Ovary (tissue), 9 donors: ENCODE data around the gene MYO1A. TPM values are rescaled to one million over a fixed set of nuclear protein-coding genes. Genes with fewer than 3 reads are reported as not detected.

Experiments
- DNase-seq, 5 donors: peaks; one replicate each; pipeline ENCODE4 v3.0.0-alpha.2; 2019 to 2020
- H3K27ac ChIP-seq, 2 donors: fragments of 200-600 bp; one replicate each; pipeline versions ENCODE4 v1.5.1 to v1.8.0; 2019 to 2022
- H3K27me3 ChIP-seq: fragments of 200-600 bp; one replicate; pipeline ENCODE4 v1.8.0; 2022
- H3K36me3 ChIP-seq: fragments of 200-600 bp; sonication (generic); one replicate; pipeline ENCODE4 v1.5.1; 2019
- H3K4me1 ChIP-seq: one replicate; pipeline ENCODE4 v1.8.1; 2013; ENCODE audit warnings: mild to moderate bottlenecking, moderate library complexity; ENCODE audit not compliant: insufficient read depth
- H3K4me3 ChIP-seq: fragments of 200-600 bp; sonication (generic); one replicate; pipeline ENCODE4 v1.5.1; 2017
- H3K9me3 ChIP-seq, 2 donors: fragments of 200-600 bp in 1 of 2; sonication (generic) in 1 of 2; one replicate each; pipeline versions ENCODE4 v1.5.1 to v1.8.1; 2013 to 2019; ENCODE audit warnings: mild to moderate bottlenecking in 1 of 2, moderate library complexity in 1 of 2
- CTCF ChIP-seq, 3 donors: fragments of 450-650 bp in 2 of 3; fragments of 200-600 bp in 1 of 3; IDR thresholded peaks; one replicate each; pipeline versions ENCODE4 v1.5.1 to v1.8.0; 2016 to 2022; ENCODE audit warnings: antibody characterized with exemption in 3 of 3, mild to moderate bottlenecking in 1 of 3
- EP300 ChIP-seq: sonication (generic); formaldehyde crosslinking; IDR thresholded peaks from one replicate; pipeline ENCODE4 v1.6.1; 2017; ENCODE audit warnings: antibody characterized with exemption
- POLR2A ChIP-seq: fragments of 450-650 bp; IDR thresholded peaks from one replicate; pipeline ENCODE4 v1.6.1; 2017; ENCODE audit warnings: antibody characterized with exemption, mild to moderate bottlenecking, moderate library complexity
- WGBS, 3 donors: extraction: QIAGEN DNeasy Blood & Tissue Kit in 1 of 3; methylation state at CpG; one replicate each; pipeline versions ENCODE4 v1.1.5 to v1.1.7; 2013 to 2017; 5-methylcytosine and 5-hydroxymethylcytosine counted together
- intact Hi-C, 4 donors: fragments of 100-400 bp; cut with DNase I; formaldehyde crosslinking; loops; one replicate each; pipeline versions ENCODE4 v1.11.0 to v1.15.1; 2022 to 2023
- polyA plus RNA-seq, 2 donors: library from polyadenylated mRNA; stranded (reverse); fragments of 200-250 nt in 1 of 2; fragments of 350-450 nt in 1 of 2; fragmentation: Illumina TruSeq in 1 of 2; extraction: RNeasy Lipid Tissue Mini Kit (QIAGEN cat#74804) in 1 of 2; gene quantifications; one replicate each; pipeline ENCODE4 v1.2.3, GENCODE V29; 2013 to 2014
- total RNA-seq, 7 donors: library from RNA; depleted of rRNA in 2 of 7; stranded (reverse); fragments of >200 nt in 2 of 7; fragmentation: NEBNext Ultra II Directional in 3 of 7; extraction: Animal tissue kit (Norgen Biotek cat#: 25700) in 3 of 7; gene quantifications; one replicate each; pipeline versions ENCODE4 v1.1.0 to v1.2.4, GENCODE V29; 2016 to 2023
- donor health status: DM: no; HTN: no; CAD: no; lungs with moderate emphysema.
- donor health status: DM: no; HTN: no; CAD: no.
- donor health status: Bipolar disorder and iron deficiency.
- donor health status: DM: yes; HTN: yes; CAD: no.
- donor health status: DM: no; HTN: no; CAD: no.
- donor health status: DM: yes; HTN: yes; CAD: no.

The MYO1A gene
- total and polyA plus RNA-seq, 9 donors: 0.08 to 2.6 (median 0.23) TPM; not detected in 2

GRCh38 chr12:57037264-57037663 is 12.7 kb downstream of the MYO1A start:
- H3K9me3 ChIP-seq: no peaks in the 10 kb centered on the region
- intact Hi-C loops: no loop called here
- H3K4me1 ChIP-seq: no peaks in the 10 kb centered on the region
- H3K27me3 ChIP-seq: no peaks in the 10 kb centered on the region
- H3K27ac ChIP-seq: no peak overlapping the region
- TF ChIP-seq POLR2A (no peak), CTCF (IDR thresholded peaks at IDR 0.05) (no peak), EP300 (no peak)
- 64 to 69% (median 66%) methylated on average over 3 of the region's 3 CpGs for WGBS, 3 donors
- no peak overlapping the region for H3K4me3 ChIP-seq
- H3K36me3 ChIP-seq: no peaks in the 10 kb centered on the region
- DNase-seq: no peak

GRCh38 chr12:57033431-57033830 is 16.5 kb downstream of the MYO1A start:
- Histone ChIP-seq H3K27ac (no peak overlapping the region), H3K4me1 (no peaks in the 10 kb centered on the region), H3K9me3 (no peaks in the 10 kb centered on the region), H3K4me3 (no peak overlapping the region), H3K36me3 (no peaks in the 10 kb centered on the region), H3K27me3 (no peaks in the 10 kb centered on the region)
- DNase-seq: no peak
- no peak for TF ChIP-seq CTCF (IDR thresholded peaks at IDR 0.05)
- TF ChIP-seq POLR2A: no peak
- no peak for TF ChIP-seq EP300
- WGBS, 3 donors: 87 to 95% (median 93%) methylated on average over 3 of the region's 3 CpGs
- intact Hi-C loops: no loop called here

- H3K27ac ChIP-seq: no peak overlapping the region
- intact Hi-C loops: no loop called here
- no peak for DNase-seq
- no peaks in the 10 kb centered on the region for H3K9me3 ChIP-seq
- no peaks in the 10 kb centered on the region for H3K27me3 ChIP-seq
- no peaks in the 10 kb centered on the region for H3K36me3 ChIP-seq
- WGBS, 3 donors: 73 to 81% (median 77%) methylated on average over 7 of the region's 7 CpGs
- TF ChIP-seq POLR2A: no peak
- TF ChIP-seq EP300: no peak
- TF ChIP-seq CTCF (IDR thresholded peaks at IDR 0.05): no peak
- H3K4me1 ChIP-seq: no peaks in the 10 kb centered on the region
- H3K4me3 ChIP-seq: no peak overlapping the region
Measured at GRCh38 chr12:57031789-57032188, 18.1 kb downstream of the MYO1A start.

- no peaks in the 10 kb centered on the region for H3K27me3 ChIP-seq
- H3K4me1 ChIP-seq: no peaks in the 10 kb centered on the region
- intact Hi-C loops: no loop called here
- TF ChIP-seq CTCF (IDR thresholded peaks at IDR 0.05) (no peak), EP300 (no peak), POLR2A (no peak)
- H3K36me3 ChIP-seq: no peaks in the 10 kb centered on the region
- no peak for DNase-seq
- no peak overlapping the region for H3K4me3 ChIP-seq
- H3K9me3 ChIP-seq: no peaks in the 10 kb centered on the region
- no peak overlapping the region for H3K27ac ChIP-seq
- 30 to 45% (median 35%) methylated on average over 2 of the region's 2 CpGs for WGBS, 3 donors
Measured at GRCh38 chr12:57031138-57031725, 18.7 kb downstream of the MYO1A start.
